IMR-90 (cell line): Measurements from ENCODE around the gene CRCP. TPM values are rescaled to one million over a fixed set of nuclear protein-coding genes. Genes with fewer than 3 reads are reported as not detected.
A peak's percentile ranks its signal among the peaks of the same experiment; 100 is the strongest.
"Not testable (repeated sequence)": the region's sequence is repeated elsewhere in the genome, so short reads cannot be mapped to it uniquely, and the experiment has no call there.

Experiments
- ATAC-seq: fragments of 200-7000 bp; cut with Tn5 transposase; 2 replicates; pipeline ENCODE4 v1.9.1; 2020; ENCODE audit warnings: low read depth, mild to moderate bottlenecking, moderate library complexity
- BruUV-seq: library from RNA; stranded (reverse); fragments of 400-500 nt; replicated peaks from 2 replicates; lab custom pipeline; 2021; lab: Mats Ljungman, UMichigan
- CTCF ChIA-PET: fragments of 300-600 bp; formaldehyde crosslinking; extraction: SDS; loops from one replicate; lab custom pipeline; 2021; ENCODE audit warnings: antibody characterized with exemption; lab: Yijun Ruan, JAX
- POLR2A ChIA-PET: fragments of 300-600 bp; sonication (Branson Sonifier 250); formaldehyde crosslinking; loops from one replicate; lab custom pipeline; 2022; ENCODE audit warnings: antibody characterized with exemption; ENCODE audit not compliant: unreplicated experiment; lab: Charles Lee
- DNase-seq: peaks from one replicate; pipeline ENCODE4 v3.0.0; 2013
- H2AFZ ChIP-seq: replicated peaks from 2 replicates; pipeline ENCODE3; 2013; ENCODE audit warnings: low read length, mild to moderate bottlenecking; ENCODE audit not compliant: poor library complexity
- H2AK5ac ChIP-seq: 2 replicates; pipeline ENCODE4 v1.6.1; 2013; ENCODE audit warnings: low read depth, low read length, inconsistent platforms
- H2AK9ac ChIP-seq: replicated peaks from 2 replicates; pipeline ENCODE3; 2013; ENCODE audit warnings: mild to moderate bottlenecking, low read depth, low read length, moderate library complexity; ENCODE audit not compliant: poor library complexity
- H2BK120ac ChIP-seq: 2 replicates; pipeline ENCODE4 v1.6.1; 2013; ENCODE audit warnings: low read depth, low read length, inconsistent platforms
- H2BK15ac ChIP-seq: 3 replicates; pipeline ENCODE4 v1.6.1; 2013; ENCODE audit warnings: low read depth, low read length, inconsistent platforms
- H2BK20ac ChIP-seq: 2 replicates; pipeline ENCODE4 v1.6.1; 2013; ENCODE audit warnings: low read depth, mild to moderate bottlenecking, inconsistent platforms, low read length, moderate library complexity
- H2BK5ac ChIP-seq: 2 replicates; pipeline ENCODE4 v1.6.1; 2013; ENCODE audit warnings: mild to moderate bottlenecking, low read depth, low read length, inconsistent platforms; ENCODE audit not compliant: poor library complexity, severe bottlenecking
- H3K14ac ChIP-seq: replicated peaks from 2 replicates; pipeline ENCODE4 v1.6.1; 2013; ENCODE audit warnings: low read depth, low read length, inconsistent platforms
- H3K18ac ChIP-seq: 2 replicates; pipeline ENCODE4 v1.6.1; 2013; ENCODE audit warnings: low read depth, low read length, control low read depth
- H3K23ac ChIP-seq: 2 replicates; pipeline ENCODE4 v1.6.1; 2013; ENCODE audit warnings: low read depth, low read length, inconsistent platforms
- H3K27ac ChIP-seq: 2 replicates; pipeline ENCODE4 v1.5.1; 2013; ENCODE audit warnings: mild to moderate bottlenecking, control low read depth, low read length; ENCODE audit not compliant: insufficient read depth
- H3K27me3 ChIP-seq: 2 replicates; pipeline ENCODE4 v1.6.1; 2013; ENCODE audit warnings: low read length; ENCODE audit not compliant: control insufficient read depth, insufficient read depth
- H3K36me3 ChIP-seq: 2 replicates; pipeline ENCODE4 v1.6.1; 2013; ENCODE audit warnings: low read length, mixed read lengths; ENCODE audit not compliant: control insufficient read depth, insufficient read depth
- H3K4ac ChIP-seq: 2 replicates; pipeline ENCODE4 v1.6.1; 2013; ENCODE audit warnings: low read depth, low read length, inconsistent platforms
- H3K4me1 ChIP-seq: 2 replicates; pipeline ENCODE4 v1.6.1; 2013; ENCODE audit warnings: low read length, mixed read lengths; ENCODE audit not compliant: control insufficient read depth, insufficient read depth
- H3K4me2 ChIP-seq: 2 replicates; pipeline ENCODE4 v1.6.1; 2013; ENCODE audit warnings: low read depth, mild to moderate bottlenecking, control low read depth, low read length, moderate library complexity
- H3K4me3 ChIP-seq: 2 replicates; pipeline ENCODE4 v1.5.1; 2013; ENCODE audit warnings: low read depth, mild to moderate bottlenecking, control low read depth, low read length, moderate library complexity; ENCODE audit not compliant: insufficient read depth
- H3K56ac ChIP-seq: 2 replicates; pipeline ENCODE4 v1.6.1; 2013; ENCODE audit warnings: low read length, inconsistent platforms; ENCODE audit not compliant: insufficient read depth; ENCODE audit errors: extremely low read depth
- H3K79me1 ChIP-seq, 2 experiments: 2 replicates each; pipeline ENCODE4 v1.6.1; 2013; ENCODE audit warnings: low read length in 2 of 2, inconsistent platforms in 1 of 2, low read depth in 1 of 2
- H3K9ac ChIP-seq: 2 replicates; pipeline ENCODE4 v1.6.1; 2013; ENCODE audit warnings: low read depth, low read length, control low read depth
- H3K9me1 ChIP-seq: 2 replicates; pipeline ENCODE4 v1.6.1; 2013; ENCODE audit warnings: low read length, inconsistent platforms; ENCODE audit not compliant: insufficient read depth
- H3K9me3 ChIP-seq: 2 replicates; pipeline ENCODE4 v1.6.1; 2013; ENCODE audit warnings: low read length; ENCODE audit not compliant: control insufficient read depth, insufficient read depth
- H4K20me1 ChIP-seq: 2 replicates; pipeline ENCODE4 v1.6.1; 2013; ENCODE audit warnings: low read length, inconsistent platforms; ENCODE audit not compliant: insufficient read depth
- H4K5ac ChIP-seq: 2 replicates; pipeline ENCODE4 v1.6.1; 2013; ENCODE audit warnings: mild to moderate bottlenecking, low read depth, low read length, control low read depth
- H4K8ac ChIP-seq, 2 experiments: 2 replicates each; pipeline ENCODE4 v1.6.1; 2013; ENCODE audit warnings: low read depth in 2 of 2, low read length in 2 of 2, control low read depth in 1 of 2, inconsistent platforms in 1 of 2
- H4K91ac ChIP-seq: 2 replicates; pipeline ENCODE4 v1.6.1; 2013; ENCODE audit warnings: low read depth, low read length, inconsistent platforms; ENCODE audit not compliant: insufficient read depth
- CEBPB ChIP-seq: IDR thresholded peaks from 2 replicates; pipeline ENCODE4 v1.6.1; 2012; ENCODE audit warnings: low read depth, low read length, improper control_type of control experiment
- NFE2L2 ChIP-seq: fragments of 150-350 bp; IDR thresholded peaks from 2 replicates; pipeline ENCODE4 v1.6.1; 2016; ENCODE audit warnings: low read depth, mild to moderate bottlenecking, low read length
- WGBS, 2 experiments: methylation state at CpG; one replicate each; pipeline versions ENCODE4 v1.1.5 to v1.1.7; 2013; ENCODE audit warnings: missing lambda C conversion rate in 2 of 2; ENCODE audit not compliant: insufficient read length in 1 of 2; ENCODE audit errors: extremely low coverage in 2 of 2; 5-methylcytosine and 5-hydroxymethylcytosine counted together
- dilution Hi-C: fragments of 300-500 bp; cut with HindIII; formaldehyde crosslinking; loops from one replicate; pipeline ENCODE4 v1.14.3; 2018; ENCODE audit warnings: low sequenced_read_pairs; ENCODE audit not compliant: unreplicated experiment
- in situ Hi-C: fragments of 300-500 bp; cut with MboI; formaldehyde crosslinking; loops from 3 replicates; pipeline ENCODE4 v1.14.3; 2019; ENCODE audit warnings: low sequenced_read_pairs, inconsistent platforms, mixed read lengths
- intact Hi-C: fragments of 100-400 bp; cut with micrococcal nuclease; formaldehyde crosslinking; loops from 2 replicates; pipeline ENCODE4 v1.10.0; 2022
- polyA plus RNA-seq, 3 experiments: library from polyadenylated mRNA; depleted of rRNA; stranded (reverse); fragments of >200 nt; gene quantifications; 2 replicates each; pipeline ENCODE4 v1.2.3, GENCODE V29; 2012; ENCODE audit warnings: low replicate concordance in 1 of 3
- total RNA-seq: library from RNA; depleted of rRNA; stranded (reverse); fragments of >200 nt; gene quantifications from 2 replicates; pipeline ENCODE4 v1.2.3, GENCODE V29; 2012

CRCP gene
- total and polyA plus RNA-seq, 2 of the 4 experiments (the other 2 are of a cell fraction) = 22.9 to 37.5 TPM

- H2AK5ac ChIP-seq, H2BK15ac ChIP-seq, H2BK5ac ChIP-seq, H2BK20ac ChIP-seq, in situ Hi-C loops, H4K20me1 ChIP-seq, H4K91ac ChIP-seq, intact Hi-C loops, dilution Hi-C loops, H3K36me3 ChIP-seq, H3K18ac ChIP-seq, H3K9me3 ChIP-seq, H3K14ac ChIP-seq, H2BK120ac ChIP-seq, BruUV-seq, H3K27me3 ChIP-seq, H3K9ac ChIP-seq, H3K56ac ChIP-seq, H3K27ac ChIP-seq, H3K4me2 ChIP-seq, CTCF ChIA-PET, POLR2A ChIA-PET, H3K23ac ChIP-seq, H2AFZ ChIP-seq, H2AK9ac ChIP-seq, H4K8ac ChIP-seq, ATAC-seq, H3K4ac ChIP-seq, H3K4me1 ChIP-seq, H4K5ac ChIP-seq, H3K4me3 ChIP-seq: not testable (repeated sequence)
- Histone ChIP-seq H3K79me1 (peaks cover 0 to 15% of the 10 kb centered on the region in 2 experiments; a peak in 3 of 4 replicates), H3K9me1 (peaks cover 18% of the 10 kb centered on the region)
- DNase-seq = peak; percentile 36
- 100% methylated on average over 1 of the region's 3 CpGs; no CpG with 5 or more reads in 1 of the 2 experiments for WGBS, 2 experiments
- TF ChIP-seq NFE2L2 (peak; percentile 55; the same call in 1 of the 2 replicates), CEBPB (peak; percentile 80)
Measured at GRCh38 chr7:66103994-66104393, 10.7 kb upstream of the CRCP start.
